Measurements from ENCODE around the gene NFE2L3. TPM values are rescaled to one million over a fixed set of nuclear protein-coding genes. Genes with fewer than 3 reads are reported as not detected.
"Not testable (repeated sequence)": the region's sequence is repeated elsewhere in the genome, so short reads cannot be mapped to it uniquely, and the experiment has no call there.

The NFE2L3 gene
- total RNA-seq, 1 experiment from 2014 or later, result not detected

GRCh38 chr7:26153823-26154783, 2.1 kb downstream of the NFE2L3 start:
- no peaks in the 10 kb centered on the region for H3K27me3 ChIP-seq
- DNase-seq, result no peak
- H3K27ac ChIP-seq, result no peak overlapping the region
- H3K36me3 ChIP-seq, result no peaks in the 10 kb centered on the region
- H3K4me3 ChIP-seq, result no peak overlapping the region
- peaks cover 13% of the 10 kb centered on the region for H3K4me1 ChIP-seq
- no peaks in the 10 kb centered on the region for H3K9me3 ChIP-seq (replicated peaks)

GRCh38 chr7:26155531-26156375, 3.8 kb downstream of the NFE2L3 start:
- DNase-seq, result no peak
- no peaks in the 10 kb centered on the region for H3K9me3 ChIP-seq (replicated peaks)
- H3K27ac ChIP-seq, result peak overlapping the region; percentile 35
- H3K36me3 ChIP-seq, result no peaks in the 10 kb centered on the region
- no peaks in the 10 kb centered on the region for H3K27me3 ChIP-seq
- no peak overlapping the region for H3K4me3 ChIP-seq
- H3K4me1 ChIP-seq, result peaks cover 13% of the 10 kb centered on the region

DNA sequence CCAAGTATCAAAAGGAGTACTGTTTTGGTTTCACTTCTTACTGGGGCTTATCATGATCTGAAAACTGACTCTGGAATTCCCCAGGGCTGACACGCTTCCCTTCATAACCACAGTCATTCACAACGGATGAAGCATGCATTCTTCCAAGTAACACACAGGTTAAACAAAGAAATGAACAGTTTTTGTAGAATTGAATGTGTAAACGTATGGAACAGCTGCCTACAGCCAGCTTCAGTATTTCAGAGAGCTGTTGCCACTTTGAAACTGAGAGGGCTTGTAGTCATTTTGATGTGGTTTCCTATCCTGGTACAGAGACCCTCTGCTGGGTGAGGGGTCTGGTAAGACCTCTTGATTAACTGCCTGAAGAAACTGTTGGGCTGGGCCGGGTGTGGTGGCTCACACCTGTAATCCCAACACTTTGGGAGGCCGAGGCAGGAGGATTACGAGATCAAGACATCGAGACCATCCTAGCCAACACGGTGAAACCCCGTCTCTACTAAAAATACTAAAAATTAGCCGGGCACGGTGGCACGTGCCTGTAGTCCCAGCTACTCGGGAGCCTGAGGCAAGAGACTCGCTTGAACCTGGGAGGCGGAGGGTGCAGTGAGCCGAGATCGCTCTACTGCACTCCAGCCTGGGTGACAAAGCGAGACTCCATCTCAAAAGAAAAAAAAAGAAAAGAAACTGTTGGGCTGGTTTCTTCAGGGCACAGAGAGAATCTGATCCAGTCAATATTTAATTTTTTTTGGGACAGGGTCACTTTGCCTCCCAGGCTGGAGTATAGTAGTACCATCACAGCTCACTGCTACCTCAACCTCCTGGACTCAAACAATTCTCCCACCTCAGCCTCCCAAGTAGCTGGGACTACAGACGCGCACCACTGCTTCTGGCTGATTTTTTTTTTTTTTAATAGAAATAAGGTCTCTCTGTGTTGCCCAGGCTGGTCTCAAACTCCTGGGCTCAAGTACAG, 4.7 kb downstream of the NFE2L3 start:
- no peaks in the 10 kb centered on the region for H3K27me3 ChIP-seq
- H3K27ac ChIP-seq, result peak overlapping the region; percentile 35
- peak; percentile 51 to 70 for DNase-seq
- peaks cover 13% of the 10 kb centered on the region for H3K4me1 ChIP-seq
- H3K4me3 ChIP-seq, result no peak overlapping the region
- H3K36me3 ChIP-seq, result no peaks in the 10 kb centered on the region
- no peaks in the 10 kb centered on the region for H3K9me3 ChIP-seq (replicated peaks)

DNA sequence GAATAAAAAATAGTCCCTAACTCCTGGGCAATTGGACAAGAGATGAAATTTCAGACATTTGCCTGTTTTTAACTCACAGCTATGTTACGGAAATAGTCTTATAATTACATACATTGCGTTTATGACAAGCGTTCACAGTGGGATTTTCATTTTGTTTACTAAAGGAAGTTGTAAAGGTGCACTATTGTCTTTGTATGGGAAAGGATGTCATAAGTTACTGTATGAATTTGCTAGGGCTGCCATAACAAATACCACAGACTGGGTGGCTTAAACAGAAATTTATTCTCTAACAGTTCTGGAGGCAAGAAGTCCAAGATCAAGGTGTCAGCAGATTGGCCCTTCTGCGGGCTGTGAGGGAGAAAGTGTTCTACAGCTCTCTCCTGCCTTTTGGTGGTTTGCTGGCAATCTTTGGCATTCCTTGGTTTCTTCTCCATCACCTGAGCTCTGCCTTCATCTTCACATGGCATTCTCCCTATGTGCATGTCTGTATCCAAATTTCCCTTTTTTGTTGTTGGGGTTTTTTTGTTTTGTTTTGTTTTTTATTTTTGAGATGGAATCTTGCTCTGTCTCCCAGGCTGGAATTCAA, 5.6 kb downstream of the NFE2L3 start:
- Histone ChIP-seq H3K36me3 (no peaks in the 10 kb centered on the region), H3K27me3 (no peaks in the 10 kb centered on the region), H3K9me3 (replicated peaks) (no peaks in the 10 kb centered on the region), H3K27ac (no peak overlapping the region), H3K4me3 (no peak overlapping the region), H3K4me1 (peaks cover 13% of the 10 kb centered on the region)
- no peak for DNase-seq

- DNase-seq, result no peak
- Histone ChIP-seq H3K27me3 (no peaks in the 10 kb centered on the region), H3K4me3 (no peak overlapping the region), H3K27ac (no peak overlapping the region), H3K36me3 (no peaks in the 10 kb centered on the region), H3K4me1 (peaks cover 13% of the 10 kb centered on the region), H3K9me3 (replicated peaks) (no peaks in the 10 kb centered on the region)
These were observed 7.2 kb downstream of the NFE2L3 start for GRCh38 chr7:26159243-26159642.

DNA sequence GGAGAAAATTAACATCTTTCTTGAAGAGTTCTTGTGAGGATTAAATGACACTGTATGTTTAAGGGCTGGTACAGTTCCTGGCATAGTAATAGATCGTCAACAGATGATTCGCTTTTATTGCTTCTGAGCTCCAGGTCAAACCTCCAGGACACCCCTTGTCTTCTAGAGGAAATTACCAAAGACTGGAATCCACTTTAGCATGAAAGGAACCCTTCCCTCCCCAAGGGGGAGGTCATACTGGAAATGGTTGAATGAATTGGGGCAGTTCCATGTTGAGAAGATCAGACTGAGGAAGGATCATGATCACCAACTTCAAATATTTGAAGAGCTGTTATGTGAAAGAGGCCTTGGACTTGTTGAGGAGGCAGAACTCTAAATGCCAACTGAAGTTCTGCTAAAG, 8.9 kb downstream of the NFE2L3 start:
- no peak for DNase-seq
- no peak overlapping the region for H3K4me3 ChIP-seq
- H3K36me3 ChIP-seq, result no peaks in the 10 kb centered on the region
- no peak overlapping the region for H3K27ac ChIP-seq
- H3K27me3 ChIP-seq, result no peaks in the 10 kb centered on the region
- peaks cover 7% of the 10 kb centered on the region for H3K4me1 ChIP-seq
- no peaks in the 10 kb centered on the region for H3K9me3 ChIP-seq (replicated peaks)

DNA sequence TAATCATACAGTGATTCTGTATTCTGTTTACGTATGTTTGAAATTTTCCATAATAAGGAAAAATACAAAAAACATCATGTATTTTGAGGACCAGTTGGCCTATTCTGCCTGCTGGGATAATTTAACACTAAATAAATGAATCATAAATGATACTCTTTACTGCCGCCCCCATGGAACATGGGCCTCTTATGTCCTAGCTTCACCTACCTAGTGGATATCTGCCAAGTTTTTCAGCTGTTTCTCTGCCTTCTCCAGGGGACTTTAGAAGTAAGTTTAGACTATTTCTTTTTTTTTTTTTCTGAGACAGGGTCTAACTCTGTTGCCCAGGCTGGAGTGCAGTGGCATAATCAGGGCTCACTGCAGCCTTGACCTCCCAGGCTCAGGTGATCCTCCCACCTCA, 10.4 kb downstream of the NFE2L3 start:
- H3K36me3 ChIP-seq, result no peaks in the 10 kb centered on the region
- H3K27ac ChIP-seq, result no peak overlapping the region
- no peaks in the 10 kb centered on the region; the same call in 1 of the 2 replicates for H3K4me1 ChIP-seq
- H3K9me3 ChIP-seq (replicated peaks), result no peaks in the 10 kb centered on the region
- H3K27me3 ChIP-seq, result no peaks in the 10 kb centered on the region
- DNase-seq, result peak in 1 of 2 experiments; percentile 34
- no peak overlapping the region for H3K4me3 ChIP-seq

DNA sequence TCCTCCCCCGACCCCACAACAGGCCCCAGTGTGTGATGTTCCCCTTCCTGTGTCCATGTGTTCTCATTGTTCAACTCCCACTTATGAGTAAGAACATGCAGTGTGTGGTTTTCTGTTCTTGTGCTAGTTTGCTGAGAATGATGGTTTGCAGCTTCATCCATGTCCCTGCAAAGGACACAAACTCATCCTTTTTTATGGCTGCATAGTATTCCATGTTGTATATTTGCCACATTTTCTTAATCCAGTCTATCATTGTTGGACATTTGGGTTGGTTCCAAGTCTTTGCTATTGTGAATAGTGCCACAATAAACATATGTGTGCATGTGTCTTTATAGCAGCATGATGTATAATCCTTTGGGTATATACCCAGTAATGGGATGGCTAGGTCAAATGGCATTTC, 11.8 kb downstream of the NFE2L3 start:
- H3K9me3 ChIP-seq (replicated peaks), result not testable (repeated sequence)

GRCh38 chr7:26165950-26166683, 14.1 kb downstream of the NFE2L3 start:
- Histone ChIP-seq H3K9me3 (replicated peaks) (no peaks in the 10 kb centered on the region), H3K27ac (no peak overlapping the region), H3K27me3 (no peaks in the 10 kb centered on the region), H3K4me1 (no peaks in the 10 kb centered on the region; the same call in 1 of the 2 replicates), H3K4me3 (no peak overlapping the region), H3K36me3 (no peaks in the 10 kb centered on the region)
- DNase-seq, result no peak

More for the DNA sequence above, 11.8 kb downstream of the NFE2L3 start:
- not testable (repeated sequence) for H3K27ac ChIP-seq, H3K4me1 ChIP-seq, DNase-seq, H3K27me3 ChIP-seq, H3K36me3 ChIP-seq, H3K4me3 ChIP-seq

- Histone ChIP-seq H3K4me1 (no peaks in the 10 kb centered on the region; the same call in 1 of the 2 replicates), H3K27me3 (no peaks in the 10 kb centered on the region), H3K4me3 (no peak overlapping the region), H3K9me3 (replicated peaks) (no peaks in the 10 kb centered on the region), H3K36me3 (no peaks in the 10 kb centered on the region), H3K27ac (no peak overlapping the region)
- no peak for DNase-seq
These were observed 14.8 kb downstream of the NFE2L3 start for GRCh38 chr7:26166684-26167266.

GRCh38 chr7:26167303-26167934, 15.4 kb downstream of the NFE2L3 start:
- no peaks in the 10 kb centered on the region for H3K9me3 ChIP-seq (replicated peaks)
- H3K36me3 ChIP-seq, result no peaks in the 10 kb centered on the region
- no peaks in the 10 kb centered on the region for H3K4me1 ChIP-seq
- no peak overlapping the region for H3K4me3 ChIP-seq
- DNase-seq, result no peak
- no peaks in the 10 kb centered on the region for H3K27me3 ChIP-seq
- no peak overlapping the region for H3K27ac ChIP-seq

DNA sequence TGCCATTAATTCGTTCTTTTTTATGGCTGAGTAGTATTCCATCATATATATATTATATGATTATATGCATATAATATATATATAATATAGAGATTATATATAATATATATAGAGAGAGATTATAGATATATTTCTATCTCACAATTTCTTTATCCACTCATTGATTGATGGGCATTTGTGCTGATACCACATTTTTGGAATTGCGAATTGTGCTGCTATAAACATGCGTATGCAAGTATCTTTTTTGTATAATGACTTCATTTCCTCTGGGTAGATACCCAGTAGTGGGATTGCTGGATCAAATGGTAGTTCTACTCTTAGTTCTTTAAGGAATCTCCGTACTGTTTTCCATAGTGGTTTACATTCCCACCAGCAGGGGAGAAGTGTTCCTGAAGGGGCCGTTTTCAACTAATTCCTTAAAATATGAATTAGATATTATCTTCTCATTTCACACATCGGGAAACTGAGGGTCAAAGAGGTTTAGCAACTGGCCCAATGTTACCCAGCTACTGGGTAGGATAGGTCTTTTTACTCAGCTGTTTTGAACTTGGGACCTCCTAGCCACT, 16.5 kb downstream of the NFE2L3 start:
- no peak for DNase-seq
- Histone ChIP-seq H3K27ac (no peak overlapping the region), H3K27me3 (no peaks in the 10 kb centered on the region), H3K9me3 (replicated peaks) (no peaks in the 10 kb centered on the region), H3K4me1 (no peaks in the 10 kb centered on the region), H3K4me3 (no peak overlapping the region), H3K36me3 (no peaks in the 10 kb centered on the region)
